HG03439 (cell line): ENCODE measurements around the gene CCL3.
"Not testable (repeated sequence)": the region's sequence is repeated elsewhere in the genome, so short reads cannot be mapped to it uniquely, and the experiment has no call there.

Experiments used
- ATAC-seq: cut with Tn5 transposase; IDR thresholded peaks from one replicate; pipeline ENCODE4 v1.9.1; 2021; ENCODE audit warnings: mild to moderate bottlenecking, moderate library complexity; ENCODE audit not compliant: unreplicated experiment

The CCL3 gene

DNA sequence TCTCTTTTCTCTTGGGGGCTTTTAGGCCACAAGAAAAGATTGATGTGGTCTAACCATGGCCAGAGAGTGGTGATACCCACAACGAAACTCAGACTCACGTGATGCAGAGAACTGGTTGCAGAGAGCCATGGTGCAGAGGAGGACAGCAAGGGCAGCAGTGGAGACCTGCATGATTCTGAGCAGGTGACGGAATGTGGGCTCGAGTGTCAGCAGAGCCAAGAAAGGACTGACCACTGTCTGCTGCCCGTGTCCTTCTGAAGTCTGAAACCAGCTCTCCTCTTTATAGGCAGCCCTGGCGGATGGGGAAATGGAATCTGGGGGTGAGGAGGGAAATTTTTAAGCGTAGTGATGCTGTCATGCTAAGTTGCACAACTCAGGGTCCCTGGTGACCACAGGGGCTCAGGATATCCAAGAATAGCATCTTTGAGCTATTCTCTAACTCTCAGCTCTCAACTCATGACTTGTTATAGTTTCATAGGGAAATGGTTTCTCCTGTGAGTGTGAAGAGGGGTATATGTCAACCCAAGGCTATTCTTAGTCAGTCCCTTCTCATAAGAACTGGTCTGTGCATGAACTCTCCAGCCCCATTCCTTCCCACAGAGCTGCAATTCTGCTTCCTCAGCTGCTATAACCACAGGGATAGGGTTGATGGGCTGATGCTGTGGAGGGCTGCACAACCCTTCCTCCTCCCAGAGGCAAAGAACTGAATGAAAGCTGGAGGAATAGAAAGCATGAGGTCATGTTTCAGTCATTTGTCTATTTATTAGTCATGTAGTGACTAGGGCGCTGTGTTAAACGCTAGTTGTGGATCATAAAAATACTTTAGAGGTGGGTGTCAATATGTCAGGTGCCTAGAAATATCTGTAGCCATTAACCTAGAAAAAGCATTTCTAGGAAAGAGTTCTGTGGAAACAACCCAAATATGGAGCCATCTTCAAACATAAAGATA lies at the start of gene CCL3:
CCL3 (minus strand) TSS at position 256 of the 949 bp plus-strand sequence; CDS start at position 171, 85 bp downstream.
- peak; percentile 59 for ATAC-seq

DNA sequence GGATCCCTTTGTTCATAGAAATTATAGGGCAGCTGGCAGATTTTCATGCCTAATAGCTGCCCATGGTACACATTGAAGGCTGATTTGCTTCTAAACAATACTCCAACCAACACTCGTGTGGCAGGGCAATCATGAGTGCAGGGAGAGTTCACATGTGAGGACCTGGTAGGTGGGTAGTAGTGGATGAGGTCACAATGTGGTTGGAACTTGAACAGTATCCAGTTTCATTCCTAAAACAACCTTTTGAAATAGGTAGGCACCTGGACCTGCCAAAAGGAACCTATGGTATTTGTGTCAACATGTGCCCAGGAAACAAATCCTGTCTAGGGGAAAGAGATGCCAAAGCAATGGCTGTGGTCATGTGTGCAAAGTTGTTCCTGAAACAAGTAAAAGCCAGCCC lies 46.5 kb upstream of the CCL3 start:
- no peak for ATAC-seq

DNA sequence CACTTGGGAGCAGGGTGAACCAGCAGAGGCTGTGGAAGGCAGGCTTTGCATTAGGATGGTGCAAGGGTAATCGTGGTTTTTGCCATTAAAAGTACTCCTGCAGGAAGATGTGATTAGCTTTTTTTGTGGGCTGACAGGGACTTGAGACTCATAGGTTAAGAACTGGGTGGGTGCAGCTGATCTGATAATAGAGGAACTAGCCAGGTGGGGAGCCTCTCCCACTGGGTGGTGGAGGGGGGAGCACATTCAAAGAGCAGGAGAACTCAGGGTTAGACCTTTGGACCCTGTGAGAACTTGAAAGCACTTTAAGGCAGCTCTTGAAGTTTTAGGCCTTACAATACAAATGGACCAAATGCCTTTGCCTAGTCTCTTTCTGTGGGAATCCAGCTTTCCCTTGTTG lies 46.1 kb upstream of the CCL3 start:
- ATAC-seq = no peak

DNA sequence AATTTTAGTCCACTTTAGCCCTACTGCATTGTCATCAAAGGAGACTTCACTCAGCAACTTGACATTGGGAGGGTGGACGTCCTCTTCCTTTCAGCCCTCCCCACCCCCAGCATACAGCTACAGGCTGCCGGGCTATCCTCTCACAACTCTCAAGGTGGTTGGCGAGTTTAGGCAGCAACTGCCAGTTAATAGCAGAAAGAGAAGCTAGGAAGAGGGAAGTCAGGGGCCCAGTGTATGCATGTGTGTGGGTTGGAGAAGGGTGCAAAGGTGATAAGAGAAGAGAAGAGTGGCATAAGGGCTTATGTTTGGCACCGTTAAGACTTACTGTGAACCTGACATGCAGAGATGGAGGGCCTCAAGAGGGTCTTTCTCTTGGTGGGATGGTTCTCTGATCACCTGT lies 45.5 kb upstream of the CCL3 start:
- ATAC-seq = no peak

DNA sequence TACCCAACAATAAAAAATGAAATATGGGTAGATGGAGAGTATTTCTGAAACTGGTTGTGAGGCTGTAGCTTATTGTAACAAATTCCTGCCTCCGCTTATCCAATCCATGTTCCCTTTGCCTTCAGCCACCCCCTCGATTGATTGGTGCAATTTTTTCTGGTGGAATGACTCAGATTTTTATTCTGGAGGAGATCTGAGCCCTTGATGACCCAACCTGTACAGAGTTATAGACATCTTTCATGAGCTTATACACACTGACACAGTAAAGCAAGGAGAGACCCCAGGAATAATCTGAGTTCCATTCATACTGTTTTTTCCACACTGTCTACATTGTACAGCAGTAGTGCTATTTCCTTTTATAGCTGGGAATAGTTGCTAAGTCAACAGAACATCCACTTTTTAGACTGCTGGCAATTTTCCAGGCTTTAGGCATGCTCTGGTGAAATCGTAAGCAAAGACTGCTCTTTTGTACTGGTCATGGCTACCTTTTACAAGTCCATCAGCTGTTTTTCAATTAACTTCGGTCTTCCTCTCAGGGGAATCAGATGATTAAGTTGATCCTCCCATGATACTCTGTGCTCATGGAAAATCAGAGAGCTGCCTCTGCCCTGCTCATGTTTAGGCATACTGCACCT lies 43.8 kb upstream of the CCL3 start:
- ATAC-seq = no peak

DNA sequence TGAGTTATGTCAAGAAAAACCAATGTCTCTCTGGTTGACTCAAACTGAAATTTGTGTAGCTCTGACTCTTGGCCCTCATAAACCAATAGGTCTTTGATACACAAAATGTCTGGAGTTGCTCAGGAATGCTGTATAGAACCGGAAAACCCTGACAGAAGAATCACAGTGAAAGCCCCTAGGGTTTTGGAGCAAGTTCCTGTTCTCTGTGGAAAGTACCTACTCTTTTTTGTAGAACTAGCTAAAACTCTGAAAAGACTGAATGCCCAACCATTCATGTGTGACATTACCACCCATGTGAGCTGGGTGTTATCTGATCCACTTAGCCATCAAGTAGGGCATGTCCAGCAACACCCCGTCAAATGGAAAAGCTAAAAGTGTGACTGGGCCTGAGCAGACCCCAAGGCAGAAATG lies 42.5 kb upstream of the CCL3 start:
- ATAC-seq = no peak

DNA sequence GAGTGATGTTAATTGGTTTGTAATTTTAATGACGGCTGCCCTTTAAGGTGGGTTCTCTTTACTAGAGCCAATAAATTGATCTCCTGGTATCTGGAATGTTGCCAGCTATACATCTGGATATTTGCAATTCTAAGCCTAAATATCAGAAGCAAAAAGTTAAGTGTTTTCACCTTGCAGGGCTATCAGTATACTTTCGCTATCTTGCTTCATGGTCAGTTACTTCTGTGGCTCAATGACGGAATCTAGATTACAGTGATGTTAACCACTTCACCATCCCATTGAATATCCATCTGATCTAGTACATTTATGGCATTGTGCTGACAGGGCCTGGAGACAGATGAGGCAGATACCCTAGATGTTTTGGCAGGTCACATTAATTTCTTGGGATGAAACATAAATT lies 42.0 kb upstream of the CCL3 start:
- ATAC-seq = no peak

DNA sequence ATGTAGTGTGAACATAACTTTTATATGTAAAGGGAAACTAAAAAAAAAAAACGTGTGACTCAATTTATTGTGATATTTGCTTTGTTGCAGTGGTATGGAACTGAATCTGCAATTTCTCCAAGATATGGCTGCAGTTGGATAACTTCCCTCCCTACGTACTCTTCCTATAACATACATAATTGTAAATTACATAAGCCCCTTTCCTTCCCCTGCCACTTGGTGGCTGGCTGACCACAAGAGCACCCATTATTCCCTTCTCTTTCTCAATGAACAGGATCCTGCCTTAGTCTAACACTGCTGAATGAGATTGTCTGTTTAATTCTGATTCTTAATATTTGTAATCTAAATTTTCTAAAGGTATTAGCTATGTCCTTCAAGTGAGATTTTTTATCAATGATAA lies 41.5 kb upstream of the CCL3 start:
- no peak for ATAC-seq

DNA sequence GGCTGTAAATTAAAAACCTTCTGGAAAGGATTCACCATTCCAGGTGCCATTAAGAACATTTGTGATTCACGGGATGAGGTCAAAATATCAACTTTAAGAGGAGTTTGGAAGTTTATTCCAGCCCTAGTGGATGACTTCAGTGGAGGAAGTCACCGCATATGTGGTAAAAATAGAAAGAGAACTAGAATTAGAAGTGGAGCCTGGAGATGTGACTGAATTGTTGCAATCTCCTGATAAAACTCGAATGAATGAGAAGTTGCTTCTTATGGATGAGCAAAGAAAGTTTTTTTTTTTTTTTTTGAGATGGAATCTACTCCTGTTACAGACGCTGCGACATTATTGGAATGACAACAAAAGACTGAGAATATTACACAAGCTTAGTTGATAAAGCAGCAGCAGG lies 40.4 kb upstream of the CCL3 start:
- ATAC-seq = no peak

DNA sequence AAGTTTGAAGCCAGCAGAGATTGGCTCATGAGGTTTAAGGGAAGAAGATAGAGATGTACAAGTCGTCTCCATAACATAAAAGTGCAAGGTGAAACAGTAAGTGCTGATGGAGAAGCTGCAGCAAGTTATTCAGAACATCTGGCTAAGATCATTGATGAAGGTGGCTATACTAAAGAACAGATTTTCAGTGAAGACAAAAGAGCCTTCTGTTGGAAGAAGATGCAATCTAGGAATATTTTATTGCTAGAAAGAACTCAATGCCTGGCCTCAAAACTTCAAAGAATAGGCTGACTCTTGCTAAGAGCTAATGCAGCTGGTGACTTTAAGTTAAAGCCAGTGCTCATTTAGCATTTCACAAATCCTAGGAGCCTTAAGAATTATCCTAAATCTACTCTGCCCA lies 39.7 kb upstream of the CCL3 start:
- ATAC-seq = no peak

DNA sequence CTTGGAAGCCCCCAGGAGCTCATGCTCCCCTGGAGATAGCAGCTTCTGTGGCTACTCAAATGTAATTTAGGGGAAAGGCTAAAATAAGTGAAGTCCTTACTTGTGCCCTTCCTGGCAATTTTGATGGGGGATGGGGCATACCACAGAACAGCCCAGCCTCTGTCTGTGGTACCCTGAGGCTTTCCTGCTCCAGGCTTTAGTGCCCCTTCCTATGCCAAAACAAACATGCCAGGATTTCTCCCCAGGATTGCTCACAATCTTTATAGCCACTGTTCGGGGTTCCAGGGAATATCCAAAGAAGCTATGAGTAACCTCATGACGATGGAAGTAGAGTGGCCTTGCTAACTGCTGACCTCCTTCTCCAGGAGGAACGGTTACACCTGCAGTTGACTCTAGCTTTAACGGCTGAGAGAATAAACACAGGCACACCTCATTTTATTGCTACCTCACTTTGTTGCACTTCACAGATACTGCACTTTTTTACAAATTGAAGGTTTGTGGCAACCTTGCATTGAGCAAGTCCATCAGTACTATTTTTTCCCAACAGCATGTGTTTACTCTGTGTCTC lies 38.6 kb upstream of the CCL3 start:
- ATAC-seq = no peak

DNA sequence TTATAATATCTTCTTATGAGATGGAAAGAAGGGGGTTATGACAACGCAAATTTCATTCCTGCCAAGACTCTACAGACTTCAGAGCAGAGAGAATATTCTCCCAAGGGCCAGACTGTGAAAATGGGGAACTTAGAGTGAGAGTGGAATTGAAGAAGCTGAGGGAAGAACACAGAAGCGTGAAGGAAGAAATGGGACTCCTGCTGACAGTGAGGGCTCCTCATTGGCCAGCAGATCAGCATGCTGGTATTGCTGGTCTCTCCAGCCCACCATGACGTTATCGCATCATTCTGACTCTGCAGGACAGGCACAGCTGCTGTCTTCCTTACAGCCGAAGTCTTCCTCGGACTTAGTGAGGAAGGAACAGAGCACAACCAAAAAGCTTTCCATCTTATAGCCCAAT lies 38.0 kb upstream of the CCL3 start:
- no peak for ATAC-seq

DNA sequence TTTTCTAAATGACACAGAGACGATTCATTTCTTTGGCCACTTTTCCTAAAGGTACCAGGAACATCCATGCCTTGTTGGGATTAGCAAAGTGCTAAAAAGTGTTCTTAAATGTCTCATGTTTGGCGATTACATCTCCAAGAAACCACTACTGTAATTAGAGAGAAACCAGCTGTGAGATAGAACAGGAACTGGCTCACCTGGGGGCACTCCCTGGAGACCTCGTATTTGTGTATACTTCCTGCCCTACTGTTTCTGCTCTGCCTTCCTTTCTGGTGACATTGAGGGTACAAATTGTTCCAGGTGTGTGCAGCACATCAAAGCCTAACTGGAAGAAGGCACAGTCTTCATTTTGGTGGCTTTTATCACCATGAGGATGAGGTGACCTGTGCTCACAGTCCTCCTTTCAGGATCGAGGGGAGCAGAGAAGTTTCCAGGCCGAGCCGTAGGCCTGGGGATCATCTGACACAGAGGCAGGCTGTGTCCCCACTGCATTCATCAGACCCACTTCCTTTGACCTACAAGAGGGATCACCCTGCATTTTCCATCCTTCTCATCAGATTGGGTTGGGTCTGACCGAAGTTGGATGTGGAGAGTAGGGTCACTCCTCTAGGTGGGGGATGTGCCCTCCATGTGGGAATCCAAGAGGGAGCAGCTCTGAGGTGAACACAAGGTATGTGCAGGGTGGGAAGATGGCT lies 37.4 kb upstream of the CCL3 start:
- ATAC-seq = no peak

DNA sequence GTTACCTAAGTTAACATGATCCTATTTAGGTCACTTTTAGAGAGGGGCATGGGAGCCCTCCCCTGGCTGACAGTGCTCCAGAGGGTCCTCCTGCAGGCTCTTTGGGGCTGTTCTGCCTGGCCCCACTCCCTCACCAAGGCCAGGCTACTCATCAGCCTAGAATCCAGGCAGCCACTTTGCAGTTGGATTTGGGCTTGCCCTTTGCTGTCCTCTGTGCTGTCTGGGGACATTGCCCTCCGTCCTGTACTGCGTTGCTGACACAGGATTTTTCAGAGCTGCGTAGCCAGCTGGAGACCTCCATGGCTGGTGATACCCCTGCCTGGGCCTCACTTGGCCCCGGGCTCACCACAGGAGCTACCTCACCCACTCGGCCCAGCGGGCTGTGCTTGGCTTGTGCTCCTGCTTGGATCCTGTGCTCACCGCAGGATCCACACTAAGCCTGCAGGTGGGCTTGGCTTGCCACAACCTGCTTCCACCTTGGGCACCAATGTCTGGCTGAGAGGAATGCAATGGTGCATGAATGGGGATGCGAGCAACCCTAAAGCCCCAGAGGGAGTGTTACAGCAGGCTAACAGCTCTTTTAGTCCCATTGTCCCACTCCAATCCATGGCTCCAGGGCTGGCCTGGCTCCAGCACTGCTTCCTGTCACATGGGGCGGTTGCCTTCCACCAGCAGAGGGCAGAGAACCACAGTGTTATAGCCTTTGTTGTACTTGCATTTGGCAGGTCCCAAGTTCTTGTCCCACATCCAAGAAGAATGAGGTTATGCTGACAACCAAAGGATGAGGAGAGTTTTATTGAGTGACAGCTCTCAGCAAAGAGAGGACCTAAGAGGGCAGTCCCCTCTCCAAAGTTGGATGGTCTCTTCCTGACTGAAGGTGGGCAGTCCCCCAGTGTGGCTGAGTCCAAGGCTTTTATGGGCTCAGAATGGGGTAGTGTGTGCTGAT lies 35.2 kb upstream of the CCL3 start:
- no peak for ATAC-seq

DNA sequence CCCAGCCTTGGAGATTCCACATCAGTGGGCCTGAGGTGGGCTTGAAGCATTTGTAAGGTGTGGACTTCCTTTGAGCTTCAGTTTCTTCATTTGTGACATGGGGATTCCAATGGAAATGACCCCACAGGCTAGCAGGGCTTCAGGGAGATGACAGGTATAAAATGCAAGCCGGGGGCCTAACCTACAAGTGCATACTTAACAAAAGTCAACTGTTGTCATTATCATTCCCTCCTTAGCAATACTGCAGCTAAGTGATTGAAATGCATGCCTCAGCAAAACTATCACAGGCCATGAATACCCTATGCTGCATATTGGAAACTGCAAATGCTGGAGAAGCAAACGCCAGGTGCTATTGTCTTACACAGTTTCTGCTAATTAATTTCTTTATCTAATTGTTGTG lies 33.5 kb upstream of the CCL3 start:
- no peak for ATAC-seq

DNA sequence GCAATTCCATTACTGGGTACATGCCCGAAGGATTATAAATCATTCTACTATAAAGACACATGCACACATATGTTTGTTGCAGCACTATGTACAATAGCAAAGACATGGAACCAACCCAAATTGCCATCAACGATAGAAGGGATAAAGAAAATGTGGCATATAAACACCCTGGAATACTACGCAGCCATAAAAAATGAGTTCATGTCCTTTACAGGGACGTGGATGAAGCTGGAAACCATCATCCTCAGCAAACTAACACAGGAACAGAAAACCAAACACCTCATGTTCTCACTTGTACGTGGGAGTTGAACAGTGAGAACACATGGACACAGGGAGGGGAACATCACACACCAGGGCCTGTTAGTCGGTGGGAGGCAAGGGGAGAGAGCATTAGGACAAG lies 31.2 kb upstream of the CCL3 start:
- not testable (repeated sequence) for ATAC-seq

DNA sequence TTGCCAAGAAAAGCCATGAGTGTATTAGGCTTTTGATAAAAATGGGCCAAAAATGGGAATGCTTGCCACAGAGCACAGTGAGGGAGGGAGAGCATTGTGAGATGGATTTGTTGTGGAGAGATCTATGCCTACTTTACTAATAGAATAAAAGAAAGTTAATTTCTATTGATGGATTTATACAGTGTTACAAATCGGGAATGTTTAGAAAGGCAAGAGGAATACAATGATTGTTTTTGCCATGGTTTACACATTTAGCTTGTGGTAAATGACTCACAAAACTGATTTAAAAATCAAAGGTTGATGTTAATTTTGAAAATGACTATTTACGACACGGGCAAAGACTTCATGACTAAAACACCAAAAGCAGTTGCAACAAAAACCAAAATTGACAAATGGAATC lies 30.3 kb upstream of the CCL3 start:
- ATAC-seq = no peak

DNA sequence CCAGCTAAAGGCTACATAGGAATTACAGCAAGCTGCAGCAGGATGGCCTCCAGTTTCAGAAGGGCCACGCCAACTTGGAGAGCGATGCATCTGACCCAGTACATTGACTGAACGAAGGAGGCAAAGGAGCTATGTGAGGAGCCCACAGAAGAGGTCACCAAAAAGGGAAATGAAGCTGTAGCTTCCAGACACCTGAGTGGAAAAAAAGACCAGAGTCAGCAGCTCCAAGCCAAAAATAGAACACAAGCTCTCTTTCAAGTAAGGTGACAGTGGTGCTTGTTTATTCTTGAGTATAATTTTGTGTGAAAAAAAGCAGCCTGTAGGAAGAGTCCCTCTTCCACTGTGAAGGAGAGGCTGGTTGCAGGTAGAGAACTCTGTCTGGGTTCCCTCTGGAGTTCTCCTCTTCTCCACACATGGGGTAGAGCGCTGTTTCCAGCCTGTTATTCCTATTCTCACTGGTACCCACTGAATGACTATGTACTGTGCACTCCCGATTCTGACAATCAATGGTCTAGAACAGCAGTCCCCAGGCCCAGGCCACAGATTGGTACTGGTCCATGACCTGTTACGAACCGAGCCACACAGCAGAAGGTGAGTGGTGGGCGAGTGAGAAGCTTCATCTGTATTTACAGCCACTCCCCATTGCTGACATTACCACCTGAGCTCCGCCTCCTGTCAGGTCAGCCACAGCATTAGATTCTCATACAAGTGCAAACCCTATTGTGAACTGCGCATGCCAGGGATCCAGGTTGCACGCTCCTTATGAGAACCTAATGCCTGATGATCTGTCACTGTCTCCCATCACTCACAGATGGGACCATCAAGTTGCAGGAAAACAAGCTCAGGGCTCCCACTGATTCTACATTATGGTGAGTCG lies 28.8 kb upstream of the CCL3 start:
- no peak for ATAC-seq
